ENCODE data around the gene KIF3C. TPM values are rescaled to one million over a fixed set of nuclear protein-coding genes. Genes with fewer than 3 reads are reported as not detected.
A peak's percentile ranks its signal among the peaks of the same experiment; 100 is the strongest.

KIF3C gene
- total RNA-seq, 1 experiment from 2014 or later = 41.4 TPM

GRCh38 chr2:25980951-25981350 lies 1.3 kb downstream of the KIF3C start:
- no peaks in the 10 kb centered on the region for H3K27me3 Mint-ChIP-seq (ENCODE audit: low read depth)
- H3K79me2 ChIP-seq (ENCODE audit: insufficient read depth, low read length) = no peaks in the 10 kb centered on the region; the same call in 1 of the 2 replicates
- H2BK12ac ChIP-seq (ENCODE audit: insufficient read length, low read depth, low read length) = no peak overlapping the region
- no peak overlapping the region for H3K23ac ChIP-seq (ENCODE audit: insufficient read length, low read depth, low read length)
- no peak overlapping the region for H2AK5ac ChIP-seq (ENCODE audit: insufficient read length, low read length)
- peaks cover 6% of the 10 kb centered on the region; the same call in 1 of the 2 replicates for H3K4me1 ChIP-seq (ENCODE audit: insufficient read depth, low read length)
- DNase-seq = no peak
- no CpG with 5 or more reads among the region's 14 CpGs for WGBS (ENCODE audit: extremely low coverage, insufficient read length, low lambda C conversion rate)
- H2AFZ ChIP-seq (ENCODE audit: low read length) = no peak overlapping the region
- H2BK20ac ChIP-seq (ENCODE audit: low read depth, low read length, poor library complexity, severe bottlenecking) = no peak overlapping the region
- no peaks in the 10 kb centered on the region for H3K9me3 ChIP-seq (ENCODE audit: control insufficient read depth, low read depth, low read length)
- H3K27ac Mint-ChIP-seq = no peak overlapping the region
- H2BK15ac ChIP-seq (ENCODE audit: low read depth, low read length) = no peak overlapping the region
- H3K79me1 ChIP-seq (ENCODE audit: insufficient read depth, low read depth, low read length, poor library complexity, severe bottlenecking) = peaks cover 7% of the 10 kb centered on the region
- H3T11ph ChIP-seq (ENCODE audit: low read length) = no peak overlapping the region
- H3K27ac ChIP-seq (ENCODE audit: insufficient read length, low read depth, low read length) = no peak overlapping the region
- peaks cover 17 to 47% (median 43%) of the 10 kb centered on the region in 3 experiments for H3K36me3 Mint-ChIP-seq (ENCODE audit: insufficient read depth in 1 of 3, low read depth in 3 of 3)
- peak overlapping the region; percentile 74 to 85 for H3K4me3 Mint-ChIP-seq
- no peak overlapping the region for H3K4ac ChIP-seq (ENCODE audit: low read depth, low read length)
- H3K27me3 ChIP-seq (ENCODE audit: insufficient read depth, low read length) = no peaks in the 10 kb centered on the region
- H3K56ac ChIP-seq (ENCODE audit: insufficient read length, low read depth, low read length) = no peak overlapping the region
- no peak overlapping the region for H4K91ac ChIP-seq (ENCODE audit: insufficient read length, low read depth, low read length)
- no peak overlapping the region for H2BK120ac ChIP-seq (ENCODE audit: low read depth, low read length, poor library complexity, severe bottlenecking)
- H4K20me1 ChIP-seq (ENCODE audit: control insufficient read depth, insufficient read depth, insufficient read length) = no peaks in the 10 kb centered on the region
- no peaks in the 10 kb centered on the region; a peak in 2 of 5 replicates for H3K9me3 Mint-ChIP-seq
- no peak for TF ChIP-seq CTCF (conservative IDR thresholded peaks at IDR 0.05)
- H3K18ac ChIP-seq (ENCODE audit: insufficient read length, low read depth, low read length) = no peak overlapping the region
- H4K8ac ChIP-seq (replicated peaks; ENCODE audit: insufficient read length, low read depth, low read length) = no peak overlapping the region
- no peak overlapping the region for H2BK5ac ChIP-seq (ENCODE audit: insufficient read length, low read length)
- H3K9ac ChIP-seq (ENCODE audit: extremely low read depth, insufficient read length, low read length) = no peak overlapping the region
- H3K4me2 ChIP-seq (ENCODE audit: insufficient read depth, insufficient read length, low read length) = peak overlapping the region; percentile 55
- H3K14ac ChIP-seq (ENCODE audit: insufficient read depth, low read length) = no peak overlapping the region
- H3K4me1 Mint-ChIP-seq = peaks cover 48 to 54% of the 10 kb centered on the region in 2 experiments
- H3K23me2 ChIP-seq (ENCODE audit: insufficient read length, low read depth, low read length, poor library complexity, severe bottlenecking) = peaks cover 15% of the 10 kb centered on the region
- no peak overlapping the region for H4K5ac ChIP-seq (ENCODE audit: insufficient read length, low read depth, low read length)
